ENCODE measurements around the gene ARG2.

ARG2 gene

DNA sequence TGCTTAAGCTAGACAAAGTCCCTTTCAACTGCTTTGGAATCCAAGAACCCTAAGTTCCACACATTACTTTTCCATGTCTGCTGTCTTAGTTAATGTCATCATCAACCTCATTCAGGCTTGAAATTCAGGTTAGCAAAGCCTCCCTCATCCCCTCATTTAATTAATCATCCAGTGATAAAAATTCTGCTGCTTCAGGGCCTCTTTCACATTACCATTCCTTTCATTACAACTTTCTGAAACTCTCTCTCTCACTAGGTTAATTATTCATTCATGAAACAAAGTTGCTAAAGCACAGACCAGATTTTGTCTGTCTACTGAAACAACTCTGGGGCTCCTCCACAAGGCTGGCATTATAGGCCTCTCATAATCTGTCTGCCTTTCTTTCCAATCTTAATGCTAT, 64.1 kb downstream of the ARG2 start:
- no peak for DNase-seq (ENCODE audit: low read depth)

- no peak for DNase-seq (ENCODE audit: low read depth)
Measured at GRCh38 chr14:67690011-67690410, 70.3 kb downstream of the ARG2 start.

GRCh38 chr14:67694791-67695393, 75.2 kb downstream of the ARG2 start:
- peak; percentile 97 for DNase-seq (ENCODE audit: low read depth)

- peak; percentile 95 for DNase-seq (ENCODE audit: low read depth)
Measured at GRCh38 chr14:67695394-67695949, 75.8 kb downstream of the ARG2 start, which contains the start of gene RDH11. RDH11 (minus strand) TSS chr14:67695764; CDS start chr14:67695703, 61 bp downstream.

GRCh38 chr14:67697006-67697405, 77.3 kb downstream of the ARG2 start:
- DNase-seq (ENCODE audit: low read depth): no peak

DNA sequence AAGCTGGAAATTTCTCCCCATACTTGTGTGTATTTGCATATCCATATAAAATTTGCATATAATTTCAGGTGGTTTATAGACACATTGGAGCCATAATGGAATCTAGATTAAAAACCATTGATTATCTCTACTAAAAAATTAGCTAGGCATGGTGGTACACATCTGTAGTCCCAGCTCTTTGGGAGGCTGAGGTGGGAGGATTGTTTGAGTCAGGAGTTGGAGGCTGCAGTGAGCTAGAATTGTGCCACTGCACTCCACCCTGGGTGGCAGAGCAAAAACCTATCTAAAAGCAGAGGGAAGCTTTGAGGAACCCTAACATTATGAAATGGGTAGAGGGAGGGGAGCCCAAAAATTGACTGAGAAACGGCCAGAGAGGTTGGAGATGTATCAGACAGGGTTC, 78.5 kb downstream of the ARG2 start:
- DNase-seq (ENCODE audit: low read depth): no peak

Data from ELR (cell line).